HFF-Myc (cell line): ENCODE results near the gene HCLS1.
"Not testable (repeated sequence)": the region's sequence is repeated elsewhere in the genome, so short reads cannot be mapped to it uniquely, and the experiment has no call there.

Experiments used
- DNase-seq: peaks from one replicate; pipeline ENCODE4 v3.0.0-alpha.2; 2011; ENCODE audit warnings: low read depth; ENCODE audit errors: extremely low read depth
- H3K4me3 ChIP-seq: replicated peaks from 2 replicates; pipeline ENCODE4 v1.5.1; 2011; ENCODE audit warnings: low read depth, mild to moderate bottlenecking, control low read depth, low read length
- CTCF ChIP-seq: IDR thresholded peaks from 2 replicates; pipeline ENCODE4 v1.5.1; 2012; ENCODE audit warnings: mild to moderate bottlenecking, low read depth, low read length, control low read depth; ENCODE audit errors: missing control alignments

Gene HCLS1

GRCh38 chr3:121601212-121601812 lies 59.4 kb downstream of the HCLS1 start:
- H3K4me3 ChIP-seq, result no peak overlapping the region
- no peak for DNase-seq
- TF ChIP-seq CTCF, result no peak

- DNase-seq, result not testable (repeated sequence)
Observed at GRCh38 chr3:121599900-121600299, 60.8 kb downstream of the HCLS1 start.

GRCh38 chr3:121598564-121598963 lies 62.1 kb downstream of the HCLS1 start:
- no peak for DNase-seq
- no peak overlapping the region for H3K4me3 ChIP-seq
- no peak for TF ChIP-seq CTCF

More at GRCh38 chr3:121599900-121600299, 60.8 kb downstream of the HCLS1 start:
- H3K4me3 ChIP-seq, result not testable (repeated sequence)

- DNase-seq, result no peak
- no peak for TF ChIP-seq CTCF
- H3K4me3 ChIP-seq, result no peak overlapping the region
Observed at GRCh38 chr3:121595765-121596406, 64.8 kb downstream of the HCLS1 start.

- no peak for DNase-seq
- TF ChIP-seq CTCF, result no peak
- H3K4me3 ChIP-seq, result no peak overlapping the region
Observed at GRCh38 chr3:121594850-121595249, 65.9 kb downstream of the HCLS1 start.

- not testable (repeated sequence) for DNase-seq, H3K4me3 ChIP-seq
Observed at GRCh38 chr3:121593806-121594205, 66.9 kb downstream of the HCLS1 start.

- no peak within 1 kb of the TSS for H3K4me3 ChIP-seq
- no peak for DNase-seq
- TF ChIP-seq CTCF, result no peak
Observed at GRCh38 chr3:121592856-121593702, 67.6 kb downstream of the HCLS1 start, which contains the start of gene FBXO40. Gene FBXO40, plus strand, starts transcription at chr3:121593379. Its CDS starts 27,197 bp downstream, at chr3:121620576.
